Liver (tissue), 3 donors: Measurements from ENCODE around the gene ATP6V1F.

Experiments used
- FOXA1 ChIP-seq: IDR thresholded peaks from 2 replicates; pipeline ENCODE4 v1.6.1; 2016; ENCODE audit warnings: antibody characterized with exemption
- JUND ChIP-seq, 2 donors: IDR thresholded peaks; 2 replicates each; pipeline ENCODE4 v1.6.1; 2016; ENCODE audit warnings: antibody characterized with exemption in 2 of 2
- RAD21 ChIP-seq, 2 donors: IDR thresholded peaks; 2 replicates each; pipeline ENCODE4 v1.6.1; 2016; ENCODE audit warnings: antibody characterized with exemption in 2 of 2, mild to moderate bottlenecking in 2 of 2
- SP1 ChIP-seq: IDR thresholded peaks from 2 replicates; pipeline ENCODE4 v1.6.1; 2018; ENCODE audit warnings: antibody characterized with exemption, mild to moderate bottlenecking
- TF ChIP-seq, protein P1 (sequence below): fragments of 150-350 bp; IDR thresholded peaks from 2 replicates; pipeline ENCODE4 v1.5.1; 2017; ENCODE audit warnings: improper control_type of control experiment, low read depth, low read length; ENCODE audit not compliant: missing input control
- TF ChIP-seq, protein P2 (sequence below): IDR thresholded peaks from 2 replicates; pipeline ENCODE4 v1.6.1; 2016; ENCODE audit warnings: antibody characterized with exemption
- TF ChIP-seq, protein P3 (sequence below): IDR thresholded peaks from 2 replicates; pipeline ENCODE4 v1.6.1; 2016; ENCODE audit warnings: antibody characterized with exemption
- donor health status: healthy.
- donor health status: healthy.

DNA sequence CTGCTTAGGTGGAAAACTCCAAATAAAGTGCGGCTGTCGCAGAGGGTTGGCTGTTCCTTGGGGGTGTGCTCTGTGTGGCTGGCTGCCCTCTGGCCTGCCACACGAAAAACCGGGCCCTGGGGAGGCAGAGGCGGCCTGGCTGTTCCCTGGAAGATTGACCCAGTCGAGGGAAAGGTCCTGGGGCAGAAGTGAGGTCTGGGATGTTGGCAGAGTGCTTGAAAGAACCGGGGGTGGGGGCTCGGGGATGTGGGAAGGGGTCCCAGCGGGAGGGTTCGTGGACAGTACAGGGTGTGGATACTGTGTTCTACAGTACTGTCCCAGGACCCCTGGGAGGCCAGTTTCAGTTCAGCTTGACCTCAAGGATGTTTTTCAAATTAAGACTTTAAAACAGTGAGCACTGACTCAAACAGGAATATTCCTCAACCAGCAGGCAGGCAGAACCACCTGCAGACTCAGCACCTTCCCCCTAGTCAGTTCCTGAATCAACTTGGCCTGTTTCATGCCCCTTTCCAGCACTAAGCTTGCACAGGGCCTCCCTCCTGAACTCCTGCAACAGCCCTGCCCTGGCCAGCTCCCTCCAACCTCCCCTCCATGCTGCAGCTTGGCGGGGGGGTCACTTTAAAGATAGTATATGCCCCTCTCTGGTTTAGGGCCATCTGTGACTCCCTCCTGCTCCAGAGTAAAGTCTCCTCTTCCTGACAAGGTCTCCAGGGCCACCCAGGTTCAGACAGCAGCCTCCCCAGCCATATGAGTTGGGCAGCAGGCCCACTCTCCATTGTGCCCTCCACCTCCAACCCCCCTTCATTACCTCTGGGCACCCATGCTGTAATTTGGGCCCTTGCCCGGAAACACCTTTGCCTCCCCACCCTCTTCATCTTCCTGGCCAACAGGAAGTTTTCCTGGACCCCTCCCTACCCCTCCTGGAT lies 3.2 kb upstream of the ATP6V1F start:
- TF ChIP-seq, protein P1, sequence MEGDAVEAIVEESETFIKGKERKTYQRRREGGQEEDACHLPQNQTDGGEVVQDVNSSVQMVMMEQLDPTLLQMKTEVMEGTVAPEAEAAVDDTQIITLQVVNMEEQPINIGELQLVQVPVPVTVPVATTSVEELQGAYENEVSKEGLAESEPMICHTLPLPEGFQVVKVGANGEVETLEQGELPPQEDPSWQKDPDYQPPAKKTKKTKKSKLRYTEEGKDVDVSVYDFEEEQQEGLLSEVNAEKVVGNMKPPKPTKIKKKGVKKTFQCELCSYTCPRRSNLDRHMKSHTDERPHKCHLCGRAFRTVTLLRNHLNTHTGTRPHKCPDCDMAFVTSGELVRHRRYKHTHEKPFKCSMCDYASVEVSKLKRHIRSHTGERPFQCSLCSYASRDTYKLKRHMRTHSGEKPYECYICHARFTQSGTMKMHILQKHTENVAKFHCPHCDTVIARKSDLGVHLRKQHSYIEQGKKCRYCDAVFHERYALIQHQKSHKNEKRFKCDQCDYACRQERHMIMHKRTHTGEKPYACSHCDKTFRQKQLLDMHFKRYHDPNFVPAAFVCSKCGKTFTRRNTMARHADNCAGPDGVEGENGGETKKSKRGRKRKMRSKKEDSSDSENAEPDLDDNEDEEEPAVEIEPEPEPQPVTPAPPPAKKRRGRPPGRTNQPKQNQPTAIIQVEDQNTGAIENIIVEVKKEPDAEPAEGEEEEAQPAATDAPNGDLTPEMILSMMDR: no peak
- TF ChIP-seq, protein P2, sequence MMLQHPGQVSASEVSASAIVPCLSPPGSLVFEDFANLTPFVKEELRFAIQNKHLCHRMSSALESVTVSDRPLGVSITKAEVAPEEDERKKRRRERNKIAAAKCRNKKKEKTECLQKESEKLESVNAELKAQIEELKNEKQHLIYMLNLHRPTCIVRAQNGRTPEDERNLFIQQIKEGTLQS: no peak
- TF ChIP-seq FOXA1 (no peak), RAD21 (IDR thresholded peaks at IDR 0.05) (no peak), SP1 (no peak), JUND (IDR thresholded peaks at IDR 0.05) (no peak)
- TF ChIP-seq, protein P3, sequence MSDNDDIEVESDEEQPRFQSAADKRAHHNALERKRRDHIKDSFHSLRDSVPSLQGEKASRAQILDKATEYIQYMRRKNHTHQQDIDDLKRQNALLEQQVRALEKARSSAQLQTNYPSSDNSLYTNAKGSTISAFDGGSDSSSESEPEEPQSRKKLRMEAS: no peak
